DMS53 (cell line): Measurements from ENCODE around the gene KAZN.

Experiments
- DNase-seq: peaks from one replicate; lab custom pipeline; 2025; lab: John Stamatoyannopoulos, UW

KAZN gene

GRCh38 chr1:14773396-14774025 is 175.0 kb downstream of the KAZN start:
- no peak for DNase-seq

GRCh38 chr1:14774225-14774624 is 175.7 kb downstream of the KAZN start:
- no peak for DNase-seq

GRCh38 chr1:14774988-14775387 is 176.5 kb downstream of the KAZN start:
- DNase-seq = no peak

- DNase-seq = no peak
Observed at GRCh38 chr1:14775434-14775833, 176.9 kb downstream of the KAZN start.

- DNase-seq = no peak
Observed at GRCh38 chr1:14777516-14778506, 179.3 kb downstream of the KAZN start.

GRCh38 chr1:14778541-14778897 is 180.0 kb downstream of the KAZN start:
- no peak for DNase-seq

GRCh38 chr1:14778898-14779865 is 180.7 kb downstream of the KAZN start:
- DNase-seq = peak; percentile 8

- DNase-seq = no peak
Observed at GRCh38 chr1:14780271-14780670, 181.8 kb downstream of the KAZN start.

- DNase-seq = no peak
Observed at GRCh38 chr1:14781811-14782210, 183.3 kb downstream of the KAZN start.

GRCh38 chr1:14782741-14783591 is 184.5 kb downstream of the KAZN start:
- DNase-seq = no peak

GRCh38 chr1:14783592-14783886 is 185.1 kb downstream of the KAZN start:
- DNase-seq = no peak

GRCh38 chr1:14784790-14785773 is 186.6 kb downstream of the KAZN start:
- no peak for DNase-seq

GRCh38 chr1:14786109-14786675 is 187.7 kb downstream of the KAZN start:
- DNase-seq = no peak

GRCh38 chr1:14786681-14787080 is 188.2 kb downstream of the KAZN start:
- no peak for DNase-seq

GRCh38 chr1:14787604-14788003 is 189.1 kb downstream of the KAZN start:
- no peak for DNase-seq

- no peak for DNase-seq
Observed at GRCh38 chr1:14788080-14788479, 189.6 kb downstream of the KAZN start.

GRCh38 chr1:14790982-14791381 is 192.5 kb downstream of the KAZN start:
- DNase-seq = no peak

- DNase-seq = no peak
Observed at GRCh38 chr1:14791654-14792053, 193.2 kb downstream of the KAZN start.

GRCh38 chr1:14794136-14794768 is 195.8 kb downstream of the KAZN start:
- DNase-seq = no peak
